ENCODE data around the gene LITAF.
"Not testable (repeated sequence)": the region's sequence is repeated elsewhere in the genome, so short reads cannot be mapped to it uniquely, and the experiment has no call there.

Gene LITAF

GRCh38 chr16:11605891-11606290 lies 19.2 kb upstream of the LITAF start:
- FAIRE-seq (no peak), DNase-seq (ENCODE audit: insufficient read length, low spot score) (no peak)
- no peak for TF ChIP-seq CTCF (IDR thresholded peaks at IDR 0.05; ENCODE audit: insufficient read depth, missing control alignments)

GRCh38 chr16:11605564-11605886 lies 18.8 kb upstream of the LITAF start:
- FAIRE-seq (no peak), DNase-seq (ENCODE audit: insufficient read length, low spot score) (no peak)
- no peak for TF ChIP-seq CTCF (IDR thresholded peaks at IDR 0.05; ENCODE audit: insufficient read depth, missing control alignments)

- no peak for TF ChIP-seq CTCF (IDR thresholded peaks at IDR 0.05; ENCODE audit: insufficient read depth, missing control alignments)
- FAIRE-seq (no peak), DNase-seq (ENCODE audit: insufficient read length, low spot score) (no peak)
Observed at GRCh38 chr16:11604783-11605563, 18.3 kb upstream of the LITAF start.

- FAIRE-seq; DNase-seq (ENCODE audit: insufficient read length, low spot score): not testable (repeated sequence)
Observed at GRCh38 chr16:11604296-11604695, 17.6 kb upstream of the LITAF start.

DNA sequence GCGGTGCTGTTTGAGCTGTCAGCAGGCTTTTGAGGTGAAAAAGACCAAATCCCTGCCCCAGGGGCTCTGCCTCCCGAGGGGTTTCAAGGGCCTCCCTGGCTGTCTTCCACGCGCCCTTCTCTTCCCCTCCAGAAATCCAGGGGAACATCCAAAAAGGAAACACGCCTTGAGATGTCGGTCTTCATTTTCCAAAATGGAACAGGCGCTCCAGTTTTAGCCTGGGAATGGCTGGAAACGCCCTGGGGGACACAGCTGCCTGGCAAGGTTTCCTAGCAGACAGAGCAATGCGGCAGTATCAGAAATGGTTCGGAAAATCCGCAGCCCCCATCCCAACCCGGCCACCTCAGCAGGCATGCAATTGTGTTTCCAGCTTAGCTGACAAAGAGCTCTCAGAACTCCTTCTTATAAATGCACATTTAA lies 16.6 kb upstream of the LITAF start:
- DNase-seq (ENCODE audit: insufficient read length, low spot score) (no peak), FAIRE-seq (no peak)
- TF ChIP-seq CTCF (IDR thresholded peaks at IDR 0.05; ENCODE audit: insufficient read depth, missing control alignments) = no peak

GRCh38 chr16:11602321-11602720 lies 15.6 kb upstream of the LITAF start:
- TF ChIP-seq CTCF (IDR thresholded peaks at IDR 0.05; ENCODE audit: insufficient read depth, missing control alignments) = no peak
- DNase-seq (ENCODE audit: insufficient read length, low spot score) = no peak
- no peak for FAIRE-seq

DNA sequence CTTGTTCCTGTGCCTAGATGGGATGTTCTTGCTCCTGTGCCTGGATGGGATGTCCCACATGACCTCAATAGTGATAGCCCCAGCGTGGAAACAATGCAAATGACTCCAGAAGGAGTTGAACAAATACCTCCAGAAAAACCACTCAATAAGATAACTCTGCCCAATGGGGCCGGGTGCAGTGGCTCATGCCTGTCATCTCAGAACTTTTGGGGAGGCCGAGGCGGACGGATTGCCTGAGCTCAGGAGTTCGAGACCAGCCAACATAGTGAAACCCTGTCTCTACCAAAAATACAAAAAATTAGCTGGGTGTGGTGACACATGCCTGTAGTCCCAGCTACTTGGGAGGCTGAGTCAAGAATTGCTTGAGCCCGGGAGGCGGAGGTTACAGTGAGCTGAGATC lies 15.2 kb upstream of the LITAF start:
- DNase-seq (ENCODE audit: insufficient read length, low spot score) = no peak
- no peak for TF ChIP-seq CTCF (IDR thresholded peaks at IDR 0.05; ENCODE audit: insufficient read depth, missing control alignments)
- no peak for FAIRE-seq

GRCh38 chr16:11601425-11601824 lies 14.7 kb upstream of the LITAF start:
- FAIRE-seq (no peak), DNase-seq (ENCODE audit: insufficient read length, low spot score) (no peak)
- no peak for TF ChIP-seq CTCF (IDR thresholded peaks at IDR 0.05; ENCODE audit: insufficient read depth, missing control alignments)
